Brain microvascular endothelial cell (primary cell): ENCODE measurements around the gene OR5F1.

Experiments used
- DNase-seq: peaks from one replicate; pipeline ENCODE4 v3.0.0-alpha.2; 2020
- H3K27ac ChIP-seq: fragments of 250-450 bp; sonication (Bioruptor Pico); 2 replicates; pipeline ENCODE4 v1.5.1; 2020; ENCODE audit warnings: mild to moderate bottlenecking, moderate library complexity
- H3K27me3 ChIP-seq: fragments of 250-450 bp; sonication (Bioruptor Pico); replicated peaks from 2 replicates; pipeline ENCODE4 v1.5.1; 2020; ENCODE audit warnings: mild to moderate bottlenecking
- H3K36me3 ChIP-seq: fragments of 250-450 bp; sonication (Bioruptor Pico); replicated peaks from 2 replicates; pipeline ENCODE4 v1.5.1; 2020; ENCODE audit warnings: mild to moderate bottlenecking
- H3K4me3 ChIP-seq: 2 replicates; pipeline ENCODE4 v1.5.1; 2011; ENCODE audit warnings: low read depth, mild to moderate bottlenecking, control low read depth, low read length, moderate library complexity
- in situ Hi-C: cut with HindIII; loops from 2 replicates; pipeline ENCODE4 v1.10.0; 2017; ENCODE audit warnings: low sequenced_read_pairs, low pct_ligation_motif_present
- TF ChIP-seq, protein P1 (sequence below): IDR thresholded peaks from 2 replicates; pipeline ENCODE4 v1.5.1; 2011; ENCODE audit warnings: low read depth, mild to moderate bottlenecking, moderate library complexity, low read length, control low read depth, inconsistent platforms; ENCODE audit errors: missing control alignments

Gene OR5F1

DNA sequence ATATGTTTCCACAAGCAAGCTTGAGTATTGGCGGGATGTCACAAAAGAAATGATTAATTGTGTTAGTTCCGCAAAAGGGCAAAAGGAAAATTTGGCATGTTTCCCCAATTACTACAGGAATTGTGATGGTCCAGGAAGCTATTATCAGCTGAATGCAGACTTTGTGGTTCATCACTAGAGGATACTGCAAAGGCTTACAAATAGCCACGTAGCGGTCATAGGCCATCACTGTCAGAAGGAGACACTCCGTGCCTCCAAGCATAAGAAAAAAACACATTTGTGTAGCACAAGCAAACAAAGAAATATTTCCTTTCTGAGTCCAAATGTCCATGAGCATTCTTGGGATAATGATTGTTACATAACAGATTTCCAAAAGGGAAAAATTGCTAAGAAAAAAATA is 26.5 kb downstream of the OR5F1 start:
- TF ChIP-seq, protein P1, sequence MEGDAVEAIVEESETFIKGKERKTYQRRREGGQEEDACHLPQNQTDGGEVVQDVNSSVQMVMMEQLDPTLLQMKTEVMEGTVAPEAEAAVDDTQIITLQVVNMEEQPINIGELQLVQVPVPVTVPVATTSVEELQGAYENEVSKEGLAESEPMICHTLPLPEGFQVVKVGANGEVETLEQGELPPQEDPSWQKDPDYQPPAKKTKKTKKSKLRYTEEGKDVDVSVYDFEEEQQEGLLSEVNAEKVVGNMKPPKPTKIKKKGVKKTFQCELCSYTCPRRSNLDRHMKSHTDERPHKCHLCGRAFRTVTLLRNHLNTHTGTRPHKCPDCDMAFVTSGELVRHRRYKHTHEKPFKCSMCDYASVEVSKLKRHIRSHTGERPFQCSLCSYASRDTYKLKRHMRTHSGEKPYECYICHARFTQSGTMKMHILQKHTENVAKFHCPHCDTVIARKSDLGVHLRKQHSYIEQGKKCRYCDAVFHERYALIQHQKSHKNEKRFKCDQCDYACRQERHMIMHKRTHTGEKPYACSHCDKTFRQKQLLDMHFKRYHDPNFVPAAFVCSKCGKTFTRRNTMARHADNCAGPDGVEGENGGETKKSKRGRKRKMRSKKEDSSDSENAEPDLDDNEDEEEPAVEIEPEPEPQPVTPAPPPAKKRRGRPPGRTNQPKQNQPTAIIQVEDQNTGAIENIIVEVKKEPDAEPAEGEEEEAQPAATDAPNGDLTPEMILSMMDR: no peak
- H3K36me3 ChIP-seq: no peaks in the 10 kb centered on the region
- in situ Hi-C loops: no loop called here

DNA sequence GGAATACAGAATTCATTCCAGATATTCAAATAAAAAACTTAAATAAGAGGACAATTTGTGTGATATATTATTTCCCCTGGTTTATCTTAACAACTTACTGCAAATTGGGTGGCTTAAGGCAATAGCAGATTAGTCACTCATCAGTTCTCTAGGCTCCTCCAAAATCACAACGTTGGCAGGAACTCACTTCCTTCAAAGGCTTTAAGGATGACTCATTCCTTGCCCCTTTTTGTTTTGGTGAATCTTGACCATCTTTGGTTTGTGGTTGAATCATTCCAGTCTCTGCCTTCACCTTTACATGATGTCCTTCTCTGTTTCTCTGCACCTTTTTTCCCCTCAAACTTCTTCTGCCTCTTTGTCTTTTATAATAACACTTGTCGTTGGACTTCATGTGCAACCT is 28.0 kb downstream of the OR5F1 start:
- DNase-seq: no peak
- TF ChIP-seq, protein P1: no peak
- Histone ChIP-seq H3K36me3 (no peaks in the 10 kb centered on the region), H3K27me3 (no peaks in the 10 kb centered on the region), H3K4me3 (no peak overlapping the region), H3K27ac (no peak overlapping the region)
- in situ Hi-C loops: no loop called here

More for the DNA sequence above, 26.5 kb downstream of the OR5F1 start:
- no peaks in the 10 kb centered on the region for H3K27me3 ChIP-seq
- no peak for DNase-seq
- H3K4me3 ChIP-seq: no peak overlapping the region
- H3K27ac ChIP-seq: no peak overlapping the region

DNA sequence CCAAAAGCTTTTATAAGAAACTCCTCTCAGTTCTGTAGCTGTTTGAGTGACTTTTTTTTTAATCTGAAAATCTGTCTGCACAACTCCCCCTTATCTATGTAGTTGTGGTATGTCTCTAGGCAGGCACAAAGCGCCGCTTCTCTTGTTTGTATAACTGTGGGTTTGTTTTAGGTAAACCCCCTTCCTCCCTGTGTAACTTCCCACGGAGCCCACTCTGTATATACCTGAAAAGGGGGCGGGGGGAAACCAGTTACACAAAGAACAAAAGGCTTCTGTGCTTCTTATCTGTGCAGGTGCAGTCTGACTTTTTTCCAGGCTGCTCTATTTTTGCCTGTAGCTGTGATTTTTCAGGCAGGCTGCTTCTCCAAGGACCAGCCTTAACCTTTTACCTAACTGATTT is 37.9 kb downstream of the OR5F1 start:
- Histone ChIP-seq H3K4me3 (no peak overlapping the region), H3K36me3 (no peaks in the 10 kb centered on the region), H3K27me3 (no peaks in the 10 kb centered on the region), H3K27ac (no peak overlapping the region)
- TF ChIP-seq, protein P1: no peak
- in situ Hi-C loops: no loop called here
- DNase-seq: no peak

DNA sequence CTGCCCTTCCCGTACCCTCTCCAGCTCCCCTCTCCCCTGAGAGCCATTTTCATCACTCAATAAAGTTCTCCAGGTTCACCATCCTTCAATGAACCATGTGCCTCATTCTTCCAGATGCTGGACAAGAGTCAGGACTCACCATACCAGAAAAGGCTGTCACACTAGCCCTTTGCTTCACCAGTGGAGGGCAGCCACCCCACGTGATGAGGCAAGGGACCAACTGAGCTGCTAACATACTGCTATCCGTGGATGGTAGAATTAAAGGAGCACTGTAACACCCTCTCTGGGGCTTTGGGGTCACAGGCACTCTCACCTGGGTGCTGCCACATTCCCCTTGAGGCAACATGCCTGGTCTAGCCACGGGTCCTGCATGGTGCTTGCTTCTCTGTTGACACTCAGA is 45.1 kb downstream of the OR5F1 start:
- H3K27me3 ChIP-seq: no peaks in the 10 kb centered on the region
- TF ChIP-seq, protein P1: no peak
- in situ Hi-C loops: no loop called here
- no peak overlapping the region for H3K4me3 ChIP-seq
- no peaks in the 10 kb centered on the region for H3K36me3 ChIP-seq
- DNase-seq: no peak
- no peak overlapping the region for H3K27ac ChIP-seq
